Vagina (tissue), 2 donors: ENCODE measurements around the gene DCK.

Source experiments
- POLR2A ChIP-seq, 2 donors: fragments of 450-650 bp; IDR thresholded peaks; one replicate each; pipeline ENCODE4 v1.6.1; 2017; ENCODE audit warnings: antibody characterized with exemption in 2 of 2, mild to moderate bottlenecking in 2 of 2, moderate library complexity in 2 of 2
- POLR2AphosphoS5 ChIP-seq, 2 donors: sonication (generic); formaldehyde crosslinking; IDR thresholded peaks; one replicate each; pipeline ENCODE4 v1.9.0; 2017; ENCODE audit warnings: antibody characterized with exemption in 2 of 2, mild to moderate bottlenecking in 2 of 2, low read depth in 1 of 2; ENCODE audit not compliant: insufficient read depth in 1 of 2
- TF ChIP-seq, protein P1 (sequence below), 3 experiments: fragments of 450-650 bp in 2 of 3; fragments of 200-600 bp in 1 of 3; sonication (generic) in 1 of 3; IDR thresholded peaks; one replicate each; pipeline ENCODE4 v1.5.1; 2017 to 2019; ENCODE audit warnings: antibody characterized with exemption in 3 of 3, mild to moderate bottlenecking in 2 of 3, moderate library complexity in 2 of 3

DNA sequence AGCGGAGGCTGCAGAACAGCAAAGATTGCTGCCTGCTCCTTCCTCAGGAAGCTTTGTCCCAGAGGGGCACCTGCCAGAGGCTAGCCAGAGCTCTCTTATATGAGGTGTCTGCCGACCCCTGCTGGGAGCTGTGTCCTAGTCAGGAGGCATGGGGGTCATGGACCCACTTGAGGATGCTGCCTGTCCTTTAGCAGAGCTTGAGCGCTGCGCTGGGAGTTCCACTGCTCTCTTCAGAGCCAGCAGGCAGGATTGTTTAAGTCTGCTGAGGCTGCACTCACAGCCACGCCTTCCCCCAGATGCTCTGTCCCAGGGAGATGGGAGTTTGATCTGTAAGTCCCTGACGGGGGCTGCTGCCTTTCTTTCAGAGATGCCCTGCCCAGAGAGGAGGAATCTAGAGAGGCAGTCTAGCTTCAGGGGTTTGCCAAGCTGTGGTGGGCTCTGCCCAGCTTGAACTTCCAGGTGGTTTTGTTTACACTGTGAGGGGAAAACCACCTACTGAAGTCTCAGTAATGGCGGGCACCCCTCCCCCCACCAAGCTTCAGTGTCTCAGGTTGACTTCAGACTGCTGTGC is 10.9 kb downstream of the DCK start:
- TF ChIP-seq POLR2A (IDR thresholded peaks at IDR 0.05) (no peak), POLR2AphosphoS5 (IDR thresholded peaks at IDR 0.05; ENCODE audit: insufficient read depth in 1 of 2, low read depth in 1 of 2) (no peak)
- TF ChIP-seq, protein P1, sequence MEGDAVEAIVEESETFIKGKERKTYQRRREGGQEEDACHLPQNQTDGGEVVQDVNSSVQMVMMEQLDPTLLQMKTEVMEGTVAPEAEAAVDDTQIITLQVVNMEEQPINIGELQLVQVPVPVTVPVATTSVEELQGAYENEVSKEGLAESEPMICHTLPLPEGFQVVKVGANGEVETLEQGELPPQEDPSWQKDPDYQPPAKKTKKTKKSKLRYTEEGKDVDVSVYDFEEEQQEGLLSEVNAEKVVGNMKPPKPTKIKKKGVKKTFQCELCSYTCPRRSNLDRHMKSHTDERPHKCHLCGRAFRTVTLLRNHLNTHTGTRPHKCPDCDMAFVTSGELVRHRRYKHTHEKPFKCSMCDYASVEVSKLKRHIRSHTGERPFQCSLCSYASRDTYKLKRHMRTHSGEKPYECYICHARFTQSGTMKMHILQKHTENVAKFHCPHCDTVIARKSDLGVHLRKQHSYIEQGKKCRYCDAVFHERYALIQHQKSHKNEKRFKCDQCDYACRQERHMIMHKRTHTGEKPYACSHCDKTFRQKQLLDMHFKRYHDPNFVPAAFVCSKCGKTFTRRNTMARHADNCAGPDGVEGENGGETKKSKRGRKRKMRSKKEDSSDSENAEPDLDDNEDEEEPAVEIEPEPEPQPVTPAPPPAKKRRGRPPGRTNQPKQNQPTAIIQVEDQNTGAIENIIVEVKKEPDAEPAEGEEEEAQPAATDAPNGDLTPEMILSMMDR (IDR thresholded peaks at IDR 0.05): no peak
